Upper lobe of left lung (tissue), 4 donors: ENCODE measurements around the gene BOC.

Source experiments
- EP300 ChIP-seq, 4 donors: sonication (generic); formaldehyde crosslinking; IDR thresholded peaks; one replicate each; pipeline ENCODE4 v1.5.1; 2017; ENCODE audit warnings: antibody characterized with exemption in 4 of 4, control low read depth in 2 of 4
- POLR2A ChIP-seq, 4 donors: fragments of 450-650 bp; IDR thresholded peaks; one replicate each; pipeline ENCODE4 v1.5.1; 2016 to 2017; ENCODE audit warnings: antibody characterized with exemption in 4 of 4, mild to moderate bottlenecking in 2 of 4
- TF ChIP-seq, protein P1 (sequence below), 6 experiments: fragments of 450-650 bp in 4 of 6; fragments of 200-600 bp in 2 of 6; sonication (generic) in 2 of 6; IDR thresholded peaks; one replicate each; pipeline ENCODE4 v1.5.1; 2016 to 2019; ENCODE audit warnings: antibody characterized with exemption in 6 of 6

DNA sequence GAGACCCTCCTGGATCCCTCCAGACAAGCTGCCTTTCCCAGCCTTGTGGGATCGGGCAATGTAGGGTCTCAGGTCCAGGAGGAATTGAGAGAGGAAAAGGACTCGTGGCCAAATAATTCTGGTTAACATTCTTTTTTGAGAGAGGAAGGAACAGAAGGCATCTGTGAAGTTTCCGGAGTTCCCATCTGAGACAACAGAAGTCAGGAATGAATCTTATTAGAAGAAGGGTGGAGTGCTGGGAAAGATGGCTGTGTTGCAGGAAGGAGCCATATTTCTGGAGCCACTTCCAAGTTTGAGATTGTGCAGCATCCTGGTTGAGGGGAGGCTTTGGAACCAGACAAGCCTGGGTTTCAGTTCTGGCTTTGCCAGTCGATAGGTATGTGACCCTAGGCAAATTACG lies 9.4 kb downstream of the BOC start:
- TF ChIP-seq, protein P1, sequence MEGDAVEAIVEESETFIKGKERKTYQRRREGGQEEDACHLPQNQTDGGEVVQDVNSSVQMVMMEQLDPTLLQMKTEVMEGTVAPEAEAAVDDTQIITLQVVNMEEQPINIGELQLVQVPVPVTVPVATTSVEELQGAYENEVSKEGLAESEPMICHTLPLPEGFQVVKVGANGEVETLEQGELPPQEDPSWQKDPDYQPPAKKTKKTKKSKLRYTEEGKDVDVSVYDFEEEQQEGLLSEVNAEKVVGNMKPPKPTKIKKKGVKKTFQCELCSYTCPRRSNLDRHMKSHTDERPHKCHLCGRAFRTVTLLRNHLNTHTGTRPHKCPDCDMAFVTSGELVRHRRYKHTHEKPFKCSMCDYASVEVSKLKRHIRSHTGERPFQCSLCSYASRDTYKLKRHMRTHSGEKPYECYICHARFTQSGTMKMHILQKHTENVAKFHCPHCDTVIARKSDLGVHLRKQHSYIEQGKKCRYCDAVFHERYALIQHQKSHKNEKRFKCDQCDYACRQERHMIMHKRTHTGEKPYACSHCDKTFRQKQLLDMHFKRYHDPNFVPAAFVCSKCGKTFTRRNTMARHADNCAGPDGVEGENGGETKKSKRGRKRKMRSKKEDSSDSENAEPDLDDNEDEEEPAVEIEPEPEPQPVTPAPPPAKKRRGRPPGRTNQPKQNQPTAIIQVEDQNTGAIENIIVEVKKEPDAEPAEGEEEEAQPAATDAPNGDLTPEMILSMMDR (IDR thresholded peaks at IDR 0.05) = no peak
- TF ChIP-seq POLR2A (IDR thresholded peaks at IDR 0.05) = no peak
- no peak for TF ChIP-seq EP300 (IDR thresholded peaks at IDR 0.05)
